HepG2 (cell line): ENCODE data around the gene IL4I1.

Experiments used
- CTCF ChIP-seq: sonication (generic); formaldehyde crosslinking; IDR thresholded peaks from 2 replicates; pipeline ENCODE4 v1.5.0; 2020; ENCODE audit warnings: mild to moderate bottlenecking, missing genetic modification reagents, moderate library complexity
- EP300 ChIP-seq, 3 experiments: sonication (generic) in 1 of 3; formaldehyde crosslinking in 1 of 3; IDR thresholded peaks; 2 replicates each; pipeline versions ENCODE4 v1.5.1 to v1.6.1; 2011 to 2020; ENCODE audit warnings: low read depth in 2 of 3, low read length in 2 of 3, borderline replicate concordance in 1 of 3, improper control_type of control experiment in 1 of 3, mild to moderate bottlenecking in 1 of 3, missing genetic modification reagents in 1 of 3, moderate library complexity in 1 of 3
- JUN ChIP-seq: sonication (generic); formaldehyde crosslinking; IDR thresholded peaks from 2 replicates; pipeline ENCODE4 v1.4.0; 2020; ENCODE audit warnings: mild to moderate bottlenecking, missing genetic modification reagents
- PHF5A ChIP-seq: IDR thresholded peaks from one replicate; pipeline ENCODE4 v1.6.1; 2018; ENCODE audit warnings: low read depth, missing genetic modification reagents; ENCODE audit not compliant: unreplicated experiment
- PLRG1 ChIP-seq: fragments of 450-650 bp; conservative IDR thresholded peaks from 2 replicates; pipeline ENCODE4 v1.6.1; 2016
- RBFOX2 ChIP-seq: fragments of 200-400 bp; formaldehyde crosslinking; IDR thresholded peaks from 2 replicates; pipeline ENCODE4 v1.6.1; 2017; ENCODE audit warnings: low read depth, mild to moderate bottlenecking, low read length
- SIN3A ChIP-seq: IDR thresholded peaks from 2 replicates; pipeline ENCODE4 v1.6.1; 2011; ENCODE audit warnings: low read depth, mild to moderate bottlenecking, control low read depth, low read length, borderline replicate concordance
- ZZZ3 ChIP-seq: sonication (generic); formaldehyde crosslinking; IDR thresholded peaks from 2 replicates; pipeline ENCODE4 v1.4.0; 2020; ENCODE audit warnings: missing genetic modification reagents, mild to moderate bottlenecking, borderline replicate concordance
- TF ChIP-seq, protein P1 (sequence below): sonication (generic); formaldehyde crosslinking; IDR thresholded peaks from 2 replicates; pipeline ENCODE4 v1.4.0; 2020; ENCODE audit warnings: missing genetic modification reagents
- TF ChIP-seq, protein P2 (sequence below): sonication (generic); formaldehyde crosslinking; IDR thresholded peaks from 2 replicates; pipeline ENCODE4 v1.4.0; 2020; ENCODE audit warnings: missing genetic modification reagents

DNA sequence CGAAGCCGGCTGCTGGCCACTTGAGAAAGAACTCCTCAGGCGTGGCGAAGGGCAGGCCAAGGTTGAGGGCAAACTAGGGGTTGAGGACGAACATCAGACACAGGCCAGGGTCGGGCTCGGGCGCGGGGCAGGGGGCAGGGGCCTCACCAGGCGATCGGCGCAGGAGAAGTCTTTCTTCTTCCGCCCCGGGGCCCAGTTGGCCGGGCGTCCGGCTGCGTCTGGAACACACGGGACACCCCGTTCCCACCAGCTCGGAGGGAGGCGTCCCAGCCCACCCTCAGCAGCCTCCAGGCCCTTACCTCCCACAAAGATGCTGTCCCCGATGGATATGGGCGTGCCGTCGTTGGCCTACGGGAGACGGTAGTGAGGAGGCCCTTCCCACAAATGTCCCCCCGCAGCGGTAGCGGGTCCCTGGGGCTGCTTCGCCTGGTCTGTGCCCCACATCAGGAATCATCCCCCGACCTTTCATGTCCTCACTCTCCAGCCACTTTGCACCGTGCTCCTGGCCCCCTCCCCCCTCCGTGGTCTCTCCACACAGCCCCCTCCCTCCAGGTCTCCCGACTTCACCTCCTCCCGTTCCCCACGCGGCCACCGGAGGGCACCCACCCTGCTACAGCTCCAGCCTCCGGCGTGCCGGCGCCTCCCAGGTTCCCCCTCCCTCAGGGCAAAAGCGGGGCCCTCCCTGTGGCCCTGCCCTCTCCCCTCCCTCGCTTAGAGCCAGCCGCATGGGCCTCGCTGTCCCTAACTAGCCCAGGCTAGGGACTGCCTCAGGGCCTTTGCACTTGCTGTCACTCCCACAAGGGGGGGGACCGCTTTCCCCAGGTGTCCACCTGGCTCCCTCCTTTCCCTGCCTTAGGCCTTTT, 34.1 kb downstream of the IL4I1 start:
- peak; percentile 55 for TF ChIP-seq CTCF (CRISPR knock-in tag)
- no peak for TF ChIP-seq ZZZ3 (CRISPR knock-in tag)
- TF ChIP-seq RBFOX2 = no peak; the same call in 1 of the 2 replicates
- no peak for TF ChIP-seq PHF5A (CRISPR knock-in tag)
- TF ChIP-seq JUN (CRISPR knock-in tag) = no peak
- TF ChIP-seq EP300 (IDR thresholded peaks at IDR 0.05; ENCODE audit: low read depth in 2 of 2, low read length in 2 of 2) = no peak
- no peak for TF ChIP-seq EP300 (CRISPR knock-in tag; IDR thresholded peaks at IDR 0.05; ENCODE audit: borderline replicate concordance)
- no peak for TF ChIP-seq SIN3A
- TF ChIP-seq PLRG1 = no peak
- TF ChIP-seq, protein P1, sequence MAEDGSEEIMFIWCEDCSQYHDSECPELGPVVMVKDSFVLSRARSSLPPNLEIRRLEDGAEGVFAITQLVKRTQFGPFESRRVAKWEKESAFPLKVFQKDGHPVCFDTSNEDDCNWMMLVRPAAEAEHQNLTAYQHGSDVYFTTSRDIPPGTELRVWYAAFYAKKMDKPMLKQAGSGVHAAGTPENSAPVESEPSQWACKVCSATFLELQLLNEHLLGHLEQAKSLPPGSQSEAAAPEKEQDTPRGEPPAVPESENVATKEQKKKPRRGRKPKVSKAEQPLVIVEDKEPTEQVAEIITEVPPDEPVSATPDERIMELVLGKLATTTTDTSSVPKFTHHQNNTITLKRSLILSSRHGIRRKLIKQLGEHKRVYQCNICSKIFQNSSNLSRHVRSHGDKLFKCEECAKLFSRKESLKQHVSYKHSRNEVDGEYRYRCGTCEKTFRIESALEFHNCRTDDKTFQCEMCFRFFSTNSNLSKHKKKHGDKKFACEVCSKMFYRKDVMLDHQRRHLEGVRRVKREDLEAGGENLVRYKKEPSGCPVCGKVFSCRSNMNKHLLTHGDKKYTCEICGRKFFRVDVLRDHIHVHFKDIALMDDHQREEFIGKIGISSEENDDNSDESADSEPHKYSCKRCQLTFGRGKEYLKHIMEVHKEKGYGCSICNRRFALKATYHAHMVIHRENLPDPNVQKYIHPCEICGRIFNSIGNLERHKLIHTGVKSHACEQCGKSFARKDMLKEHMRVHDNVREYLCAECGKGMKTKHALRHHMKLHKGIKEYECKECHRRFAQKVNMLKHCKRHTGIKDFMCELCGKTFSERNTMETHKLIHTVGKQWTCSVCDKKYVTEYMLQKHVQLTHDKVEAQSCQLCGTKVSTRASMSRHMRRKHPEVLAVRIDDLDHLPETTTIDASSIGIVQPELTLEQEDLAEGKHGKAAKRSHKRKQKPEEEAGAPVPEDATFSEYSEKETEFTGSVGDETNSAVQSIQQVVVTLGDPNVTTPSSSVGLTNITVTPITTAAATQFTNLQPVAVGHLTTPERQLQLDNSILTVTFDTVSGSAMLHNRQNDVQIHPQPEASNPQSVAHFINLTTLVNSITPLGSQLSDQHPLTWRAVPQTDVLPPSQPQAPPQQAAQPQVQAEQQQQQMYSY (CRISPR knock-in tag) = no peak
- TF ChIP-seq, protein P2, sequence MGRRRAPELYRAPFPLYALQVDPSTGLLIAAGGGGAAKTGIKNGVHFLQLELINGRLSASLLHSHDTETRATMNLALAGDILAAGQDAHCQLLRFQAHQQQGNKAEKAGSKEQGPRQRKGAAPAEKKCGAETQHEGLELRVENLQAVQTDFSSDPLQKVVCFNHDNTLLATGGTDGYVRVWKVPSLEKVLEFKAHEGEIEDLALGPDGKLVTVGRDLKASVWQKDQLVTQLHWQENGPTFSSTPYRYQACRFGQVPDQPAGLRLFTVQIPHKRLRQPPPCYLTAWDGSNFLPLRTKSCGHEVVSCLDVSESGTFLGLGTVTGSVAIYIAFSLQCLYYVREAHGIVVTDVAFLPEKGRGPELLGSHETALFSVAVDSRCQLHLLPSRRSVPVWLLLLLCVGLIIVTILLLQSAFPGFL = no peak
